Naive thymus-derived CD4-positive, alpha-beta T cell (primary cell): ENCODE results near the gene VGLL4. TPM values are rescaled to one million over a fixed set of nuclear protein-coding genes. Genes with fewer than 3 reads are reported as not detected.

ENCODE experiments used
- ATAC-seq: fragments of 150-1000 bp; cut with Tn5 transposase; 2 replicates; pipeline ENCODE4 v1.10.0; 2021; ENCODE audit warnings: mild to moderate bottlenecking, moderate library complexity
- CTCF ChIA-PET: fragments of 350-600 bp; sonication (Branson Sonifier 250); formaldehyde crosslinking; loops from one replicate; lab custom pipeline; 2021; ENCODE audit warnings: antibody characterized with exemption; lab: Charles Lee
- POLR2A ChIA-PET: fragments of 350-600 bp; sonication (Branson Sonifier 250); formaldehyde crosslinking; loops from one replicate; lab custom pipeline; 2021; ENCODE audit warnings: antibody characterized with exemption, inconsistent platforms; lab: Charles Lee
- DNase-seq, 9 donors: peaks; one replicate each; pipeline versions ENCODE4 v3.0.0 to v3.0.0-alpha.2; 2020 to 2022; ENCODE audit warnings: mixed read lengths in 1 of 9
- H3K27ac ChIP-seq: one replicate; pipeline ENCODE4 v1.7.0; 2013; ENCODE audit warnings: mild to moderate bottlenecking, low read depth, low read length, moderate library complexity
- H3K27me3 ChIP-seq, 2 donors: one replicate each; pipeline ENCODE4 v1.7.0; 2013; ENCODE audit warnings: low read length in 2 of 2, mild to moderate bottlenecking in 2 of 2, moderate library complexity in 2 of 2; ENCODE audit not compliant: control insufficient read depth in 2 of 2, insufficient read depth in 2 of 2
- H3K36me3 ChIP-seq, 3 experiments: 1 replicate in 2 of 3; 2 replicates in 1 of 3; pipeline ENCODE4 v1.7.0; 2013; ENCODE audit warnings: low read length in 3 of 3, mild to moderate bottlenecking in 3 of 3, moderate library complexity in 1 of 3; ENCODE audit not compliant: insufficient read depth in 3 of 3, control insufficient read depth in 2 of 3
- H3K4me1 ChIP-seq, 2 donors: one replicate each; pipeline ENCODE4 v1.7.0; 2013; ENCODE audit warnings: low read length in 2 of 2, mild to moderate bottlenecking in 2 of 2, moderate library complexity in 1 of 2; ENCODE audit not compliant: control insufficient read depth in 2 of 2, insufficient read depth in 2 of 2
- H3K4me3 ChIP-seq: 2 replicates; pipeline ENCODE4 v1.7.0; 2013; ENCODE audit warnings: mild to moderate bottlenecking, low read length
- H3K9me3 ChIP-seq, 3 experiments: 1 replicate in 2 of 3; 2 replicates in 1 of 3; pipeline ENCODE4 v1.7.0; 2013; ENCODE audit warnings: low read length in 3 of 3; ENCODE audit not compliant: control insufficient read depth in 2 of 3
- H3K27ac Mint-ChIP-seq, 9 donors: one replicate each; pipeline ENCODE4 v1.8.0; 2020 to 2022; ENCODE audit warnings: mixed read lengths in 9 of 9, mild to moderate bottlenecking in 8 of 9, moderate library complexity in 5 of 9, inconsistent platforms in 2 of 9
- H3K27me3 Mint-ChIP-seq, 5 donors: one replicate each; pipeline ENCODE4 v1.8.0; 2021 to 2022; ENCODE audit warnings: mixed read lengths in 5 of 5, mild to moderate bottlenecking in 1 of 5
- H3K36me3 Mint-ChIP-seq, 5 donors: one replicate each; pipeline ENCODE4 v1.8.0; 2020 to 2022; ENCODE audit warnings: mixed read lengths in 5 of 5, mild to moderate bottlenecking in 3 of 5, inconsistent platforms in 1 of 5
- H3K4me1 Mint-ChIP-seq, 7 donors: one replicate each; pipeline ENCODE4 v1.8.0; 2020 to 2022; ENCODE audit warnings: mixed read lengths in 7 of 7, mild to moderate bottlenecking in 3 of 7, inconsistent platforms in 1 of 7
- H3K4me3 Mint-ChIP-seq, 10 donors: one replicate each; pipeline ENCODE4 v1.8.0; 2020 to 2022; ENCODE audit warnings: mild to moderate bottlenecking in 10 of 10, mixed read lengths in 10 of 10, moderate library complexity in 6 of 10, inconsistent platforms in 2 of 10
- H3K9me3 Mint-ChIP-seq, 11 donors: one replicate each; pipeline ENCODE4 v1.8.0; 2020 to 2022; ENCODE audit warnings: mixed read lengths in 11 of 11, mild to moderate bottlenecking in 4 of 11, inconsistent platforms in 1 of 11, moderate library complexity in 1 of 11
- intact Hi-C, 2 donors: fragments of 100-400 bp; cut with micrococcal nuclease; formaldehyde crosslinking; loops; one replicate each; pipeline ENCODE4 v1.15.1; 2023
- polyA plus RNA-seq, 2 donors: library from polyadenylated mRNA; unstranded; fragments of 300-500 nt; fragmentation: Illumina TruSeq; gene quantifications; one replicate each; pipeline ENCODE4 v1.2.3, GENCODE V29; 2021
- total RNA-seq, 6 experiments: library from RNA in 5 of 6; stranded (reverse) in 5 of 6; gene quantifications; 1 replicate in 5 of 6; 2 replicates in 1 of 6; pipeline ENCODE4 v1.2.3 and lab custom pipeline; 2021 to 2026

VGLL4 gene
- total and polyA plus RNA-seq, 7 experiments from 2014 or later: 18.6 to 44.8 (median 23.8) TPM

DNA sequence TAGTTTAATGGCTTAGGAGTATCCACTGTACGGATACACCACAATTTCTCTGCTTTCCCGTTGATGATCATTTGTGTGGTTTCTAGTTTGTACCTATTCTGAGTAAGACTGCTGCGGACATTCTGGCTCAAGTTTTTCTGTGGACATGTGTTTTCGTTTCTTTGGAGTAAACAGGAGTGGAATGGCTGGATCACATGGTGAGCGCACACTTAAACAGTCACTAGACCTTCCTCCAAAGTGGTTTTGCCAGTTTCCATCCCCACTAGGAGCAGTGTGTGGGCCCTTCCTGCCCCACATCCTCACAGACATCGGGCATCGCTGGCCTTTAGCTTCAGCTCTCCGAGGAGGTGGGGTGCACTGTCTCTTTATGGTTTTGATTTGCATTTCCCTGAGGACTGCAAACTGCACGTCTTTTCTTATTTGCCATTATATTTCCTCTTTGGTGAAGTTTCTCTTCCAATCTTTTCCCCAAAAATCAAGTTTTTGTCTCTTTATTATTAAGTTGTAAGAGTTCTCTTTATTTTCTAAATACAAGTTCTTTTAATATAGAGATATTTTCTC lies 94.1 kb downstream of the VGLL4 start:
- no peaks in the 10 kb centered on the region for H3K9me3 ChIP-seq
- H3K9me3 Mint-ChIP-seq: peaks cover 0 to 33% (median 0%) of the 10 kb centered on the region in 11 donors
- H3K27me3 ChIP-seq: no peaks in the 10 kb centered on the region
- CTCF ChIA-PET: no interaction called here
- no peak overlapping the region for H3K4me3 Mint-ChIP-seq
- no peaks in the 10 kb centered on the region for H3K27me3 Mint-ChIP-seq
- H3K4me1 ChIP-seq: no peaks in the 10 kb centered on the region
- peak overlapping the region in 4 of 9 donors; percentile 11 to 63 (median 20) for H3K27ac Mint-ChIP-seq
- DNase-seq: no peak
- intact Hi-C loops: no loop called here
- no peak overlapping the region for H3K27ac ChIP-seq
- peaks cover 0 to 40% (median 24%) of the 10 kb centered on the region in 5 donors for H3K36me3 Mint-ChIP-seq
- ATAC-seq: no peak
- no peak overlapping the region for H3K4me3 ChIP-seq
- peaks cover 3 to 14% (median 10%) of the 10 kb centered on the region in 7 donors for H3K4me1 Mint-ChIP-seq
- peaks cover 0 to 19% (median 0%) of the 10 kb centered on the region in 3 experiments for H3K36me3 ChIP-seq
- POLR2A ChIA-PET: no interaction called here

DNA sequence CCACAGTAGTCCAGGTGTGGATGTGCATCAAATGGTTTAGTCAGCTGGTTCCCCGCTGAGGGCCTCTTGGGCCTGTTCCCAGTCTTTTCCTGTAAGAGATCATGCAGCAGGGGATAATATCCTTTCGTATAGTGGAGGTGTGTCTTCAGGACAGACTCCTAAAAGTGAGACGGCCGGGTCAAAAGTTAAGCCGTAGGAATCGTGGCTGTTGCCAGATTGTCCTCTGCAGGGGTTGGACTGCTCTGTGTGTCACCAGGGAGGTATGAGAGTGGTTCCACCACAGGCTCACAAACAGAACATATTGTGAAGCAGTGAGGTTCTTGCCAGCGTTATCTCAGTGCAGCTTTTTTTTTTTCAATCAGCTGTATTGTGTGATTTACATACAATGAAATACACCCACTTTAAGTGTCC lies 95.0 kb downstream of the VGLL4 start:
- no peak for ATAC-seq
- Mint-ChIP-seq H3K27ac (peak overlapping the region in 4 of 9 donors; percentile 1 to 64 (median 14)), H3K9me3 (peaks cover 0 to 33% (median 0%) of the 10 kb centered on the region in 11 donors), H3K36me3 (peaks cover 0 to 40% (median 24%) of the 10 kb centered on the region in 5 donors), H3K27me3 (no peaks in the 10 kb centered on the region), H3K4me3 (no peak overlapping the region), H3K4me1 (peaks cover 3 to 14% (median 10%) of the 10 kb centered on the region in 7 donors)
- Histone ChIP-seq H3K27me3 (no peaks in the 10 kb centered on the region), H3K4me1 (no peaks in the 10 kb centered on the region), H3K9me3 (no peaks in the 10 kb centered on the region), H3K4me3 (no peak overlapping the region), H3K36me3 (peaks cover 0 to 9% (median 0%) of the 10 kb centered on the region in 3 experiments), H3K27ac (no peak overlapping the region)
- no peak for DNase-seq
- CTCF ChIA-PET: no interaction called here
- intact Hi-C loops: no loop called here
- POLR2A ChIA-PET: no interaction called here

DNA sequence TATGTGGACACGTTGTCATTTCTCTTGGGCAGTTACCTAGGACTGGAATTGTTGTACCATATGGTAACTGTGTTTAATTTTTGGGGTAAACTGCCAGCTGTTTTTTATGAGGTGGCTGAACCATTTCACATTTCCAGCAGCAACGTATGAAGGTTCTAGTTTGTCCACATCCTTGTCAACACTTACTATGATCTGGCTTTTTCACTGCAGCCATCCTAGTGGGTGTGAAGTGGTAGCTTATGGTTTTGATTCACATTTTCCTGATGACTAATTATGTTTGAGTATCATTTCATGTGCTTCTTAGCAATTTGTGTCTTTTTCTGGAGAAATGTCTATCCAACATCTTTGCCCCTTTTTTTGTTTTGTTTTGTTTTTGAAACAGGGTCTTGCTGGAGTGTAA lies 96.2 kb downstream of the VGLL4 start:
- peaks cover 0 to 29% (median 16%) of the 10 kb centered on the region in 5 donors for H3K36me3 Mint-ChIP-seq
- POLR2A ChIA-PET: no interaction called here
- Histone ChIP-seq H3K4me1 (no peaks in the 10 kb centered on the region), H3K4me3 (no peak overlapping the region), H3K9me3 (no peaks in the 10 kb centered on the region), H3K27me3 (no peaks in the 10 kb centered on the region), H3K36me3 (no peaks in the 10 kb centered on the region), H3K27ac (no peak overlapping the region)
- peaks cover 3 to 14% (median 10%) of the 10 kb centered on the region in 7 donors for H3K4me1 Mint-ChIP-seq
- peak overlapping the region in 1 of 9 donors; percentile 13 for H3K27ac Mint-ChIP-seq
- H3K27me3 Mint-ChIP-seq: no peaks in the 10 kb centered on the region
- CTCF ChIA-PET: no interaction called here
- peaks cover 0 to 29% (median 0%) of the 10 kb centered on the region in 11 donors for H3K9me3 Mint-ChIP-seq
- DNase-seq: no peak
- intact Hi-C loops: no loop called here
- ATAC-seq: no peak
- no peak overlapping the region for H3K4me3 Mint-ChIP-seq

DNA sequence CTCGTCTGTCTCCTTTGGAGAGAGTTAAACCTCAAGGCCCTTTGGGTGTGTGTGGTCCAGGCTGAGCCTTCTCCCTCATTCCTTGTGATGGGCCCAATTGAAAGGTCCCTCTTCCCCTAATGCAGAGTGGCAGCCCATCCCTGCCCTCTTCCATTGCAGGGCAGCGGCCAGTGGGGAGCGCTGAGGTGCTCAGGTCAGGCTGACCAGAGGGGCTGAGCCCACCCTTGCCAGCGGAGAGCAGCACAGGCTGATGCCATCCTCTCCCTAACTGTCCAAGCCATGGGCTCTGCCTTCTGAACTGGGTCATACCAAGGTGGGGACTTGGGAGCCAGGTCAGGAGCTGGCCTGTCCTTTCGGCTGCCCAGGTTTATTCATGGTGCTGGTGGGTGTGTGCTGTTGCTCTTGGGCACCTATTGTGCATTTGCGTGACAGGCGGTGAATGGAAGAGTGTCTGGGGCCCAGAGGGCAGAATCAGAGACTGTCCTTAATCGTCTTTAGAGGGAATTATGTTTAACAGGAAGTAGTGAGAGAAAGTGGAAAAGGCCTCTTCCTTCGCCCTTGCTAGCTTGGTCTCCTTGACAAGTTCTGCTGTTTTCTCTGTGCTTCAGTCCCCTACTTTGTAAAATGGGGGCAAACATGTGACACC lies 96.9 kb downstream of the VGLL4 start:
- ChIA-PET POLR2A (no interaction called here), CTCF (interaction anchor here (0.6 kb wide), 1 partner anchor 128 kb away, joined by 3 read pairs; no protein-coding TSS in a partner anchor)
- H3K27ac ChIP-seq: no peak overlapping the region
- Mint-ChIP-seq H3K4me3 (no peak overlapping the region), H3K36me3 (peaks cover 0 to 23% (median 10%) of the 10 kb centered on the region in 5 donors), H3K27ac (peak overlapping the region in 5 of 9 donors; percentile 13 to 81 (median 61)), H3K4me1 (peaks cover 0 to 12% (median 9%) of the 10 kb centered on the region in 7 donors), H3K9me3 (peaks cover 0 to 23% (median 0%) of the 10 kb centered on the region in 11 donors), H3K27me3 (no peaks in the 10 kb centered on the region)
- no peaks in the 10 kb centered on the region for H3K9me3 ChIP-seq
- no peaks in the 10 kb centered on the region for H3K36me3 ChIP-seq
- H3K4me1 ChIP-seq: no peaks in the 10 kb centered on the region
- intact Hi-C loops: no loop called here
- no peaks in the 10 kb centered on the region for H3K27me3 ChIP-seq
- DNase-seq: no peak
- no peak overlapping the region for H3K4me3 ChIP-seq
- no peak for ATAC-seq

DNA sequence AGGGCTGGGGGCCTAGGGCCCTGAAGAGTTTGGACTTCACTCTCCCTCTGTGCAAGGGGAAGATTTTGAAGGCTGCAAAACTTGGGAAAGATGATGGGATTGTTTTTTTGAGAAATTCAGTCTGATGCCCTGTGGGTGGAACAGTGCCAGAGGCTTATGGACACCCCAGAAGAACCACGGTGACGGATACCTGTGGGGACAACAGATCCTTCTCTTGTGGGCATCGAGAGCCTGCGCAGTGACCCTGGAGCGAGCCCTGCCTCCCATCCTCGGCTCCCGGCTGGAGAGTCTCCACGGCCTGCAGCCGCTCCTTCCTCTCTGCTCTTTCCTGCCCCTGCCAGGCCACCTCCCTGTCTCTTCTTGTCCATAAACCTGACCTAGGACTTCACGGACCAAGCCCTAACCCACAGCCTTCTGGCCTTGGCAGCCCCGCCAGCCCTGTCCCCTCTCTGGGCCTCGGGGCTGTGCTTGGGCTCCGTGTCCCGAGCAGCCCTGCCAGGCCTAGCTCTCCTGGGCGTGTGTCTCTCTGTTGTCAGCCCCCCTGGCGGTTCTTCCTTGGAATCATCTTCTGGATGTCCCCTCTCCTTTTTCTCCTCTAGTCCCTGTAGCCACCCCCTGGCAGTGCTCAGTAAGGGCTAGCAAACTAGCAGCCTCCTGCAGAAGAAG lies 98.4 kb downstream of the VGLL4 start:
- no peak overlapping the region for H3K27ac Mint-ChIP-seq
- peaks cover 0 to 21% (median 13%) of the 10 kb centered on the region in 5 donors for H3K36me3 Mint-ChIP-seq
- H3K4me1 Mint-ChIP-seq: peaks cover 0 to 8% (median 1%) of the 10 kb centered on the region in 7 donors
- ATAC-seq (no peak), DNase-seq (no peak)
- no peaks in the 10 kb centered on the region for H3K27me3 Mint-ChIP-seq
- Histone ChIP-seq H3K27me3 (no peaks in the 10 kb centered on the region), H3K9me3 (no peaks in the 10 kb centered on the region), H3K4me1 (no peaks in the 10 kb centered on the region), H3K36me3 (no peaks in the 10 kb centered on the region), H3K4me3 (no peak overlapping the region), H3K27ac (no peak overlapping the region)
- H3K9me3 Mint-ChIP-seq: peaks cover 0 to 14% (median 0%) of the 10 kb centered on the region in 11 donors
- ChIA-PET CTCF (no interaction called here), POLR2A (no interaction called here)
- intact Hi-C loops: no loop called here
- no peak overlapping the region for H3K4me3 Mint-ChIP-seq

- H3K4me1 ChIP-seq: no peaks in the 10 kb centered on the region
- no peak overlapping the region for H3K4me3 Mint-ChIP-seq
- H3K4me1 Mint-ChIP-seq: peaks cover 0 to 8% (median 0%) of the 10 kb centered on the region in 7 donors
- H3K27me3 ChIP-seq: no peaks in the 10 kb centered on the region
- ChIA-PET POLR2A (no interaction called here), CTCF (no interaction called here)
- peak overlapping the region in 2 of 9 donors; percentile 12 to 41 for H3K27ac Mint-ChIP-seq
- no peak overlapping the region for H3K4me3 ChIP-seq
- peak; percentile 44 for ATAC-seq
- intact Hi-C loops: no loop called here
- H3K36me3 Mint-ChIP-seq: peaks cover 0 to 21% (median 6%) of the 10 kb centered on the region in 5 donors
- DNase-seq: no peak
- no peak overlapping the region for H3K27ac ChIP-seq
- no peaks in the 10 kb centered on the region for H3K9me3 ChIP-seq
- no peaks in the 10 kb centered on the region for H3K36me3 ChIP-seq
- no peaks in the 10 kb centered on the region for H3K27me3 Mint-ChIP-seq
- peaks cover 0 to 10% (median 0%) of the 10 kb centered on the region in 11 donors for H3K9me3 Mint-ChIP-seq
These were observed 99.1 kb downstream of the VGLL4 start for GRCh38 chr3:11544412-11545181.
